NCI-H2171 treated with DMSO at 0.1 percent for 48 hours (cell line): Measurements from ENCODE around the gene ATP8B2.

Source experiments
- DNase-seq: peaks from one replicate; lab custom pipeline; 2025; lab: John Stamatoyannopoulos, UW

The ATP8B2 gene

GRCh38 chr1:154398678-154399077 is 73.4 kb downstream of the ATP8B2 start:
- DNase-seq = no peak

GRCh38 chr1:154400381-154400801 is 75.1 kb downstream of the ATP8B2 start:
- no peak for DNase-seq
